ENCODE data around the gene SMARCB1.

DNA sequence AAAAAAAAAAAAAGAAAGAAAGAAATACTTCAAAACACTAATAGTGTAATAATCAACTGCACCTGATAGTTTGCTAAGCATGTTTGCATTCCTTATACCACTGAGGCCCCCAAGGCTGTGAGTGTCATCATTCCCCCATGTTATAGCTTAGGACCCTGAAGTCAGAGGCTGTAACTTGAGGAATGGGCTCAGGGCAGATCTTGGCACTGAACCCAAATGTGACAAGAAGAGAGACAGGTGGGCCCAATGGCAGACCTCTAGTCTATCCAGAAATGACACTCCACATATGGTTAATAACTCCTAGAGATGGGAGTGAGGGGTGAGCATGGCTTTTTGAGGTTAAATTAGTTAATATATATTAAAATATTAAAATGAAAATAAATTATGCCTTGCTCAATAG lies 49.1 kb upstream of the SMARCB1 start:
- TF ChIP-seq, protein P1, sequence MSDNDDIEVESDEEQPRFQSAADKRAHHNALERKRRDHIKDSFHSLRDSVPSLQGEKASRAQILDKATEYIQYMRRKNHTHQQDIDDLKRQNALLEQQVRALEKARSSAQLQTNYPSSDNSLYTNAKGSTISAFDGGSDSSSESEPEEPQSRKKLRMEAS (IDR thresholded peaks at IDR 0.05; ENCODE audit: insufficient read depth, insufficient read length), result no peak
- no peak for TF ChIP-seq CTCF (IDR thresholded peaks at IDR 0.05; ENCODE audit: extremely low read depth in 1 of 2, insufficient read depth in 1 of 2, low read depth in 1 of 2, low read length in 2 of 2)
- no peak for TF ChIP-seq POLR2A (IDR thresholded peaks at IDR 0.05; ENCODE audit: low read depth, low read length)
- TF ChIP-seq FOS (IDR thresholded peaks at IDR 0.05; ENCODE audit: borderline replicate concordance, insufficient read depth, low read length), result no peak
- TF ChIP-seq EZH2 (IDR thresholded peaks at IDR 0.05; ENCODE audit: borderline replicate concordance, low read depth, low read length, severe bottlenecking), result no peak
- TF ChIP-seq POLR2AphosphoS5 (IDR thresholded peaks at IDR 0.05; ENCODE audit: insufficient read depth, low read depth, low read length), result no peak
- no peak for TF ChIP-seq JUN (IDR thresholded peaks at IDR 0.05; ENCODE audit: borderline replicate concordance, insufficient read depth, insufficient read length, low read depth)

All from endothelial cell of umbilical vein (primary cell).